Nephron progenitor cell (in vitro differentiated cells): Measurements from ENCODE around the gene CFAP126.
"Not testable (repeated sequence)": the region's sequence is repeated elsewhere in the genome, so short reads cannot be mapped to it uniquely, and the experiment has no call there.

Experiments
- DNase-seq: peaks from one replicate; pipeline ENCODE4 v3.0.0; 2021
- H3K27ac Mint-ChIP-seq: 2 replicates; pipeline ENCODE4 v1.8.0; 2021; ENCODE audit warnings: mild to moderate bottlenecking, moderate library complexity, mixed read lengths
- H3K27me3 Mint-ChIP-seq: 2 replicates; pipeline ENCODE4 v1.8.0; 2021; ENCODE audit warnings: mild to moderate bottlenecking, low read depth, mixed read lengths; ENCODE audit not compliant: poor library complexity
- H3K36me3 Mint-ChIP-seq: 2 replicates; pipeline ENCODE4 v1.8.0; 2021; ENCODE audit warnings: low read depth, mixed read lengths
- H3K4me1 Mint-ChIP-seq: 2 replicates; pipeline ENCODE4 v1.8.0; 2021; ENCODE audit warnings: mixed read lengths
- H3K4me3 Mint-ChIP-seq: 2 replicates; pipeline ENCODE4 v1.8.0; 2021; ENCODE audit warnings: mild to moderate bottlenecking, moderate library complexity, mixed read lengths
- H3K9me3 Mint-ChIP-seq: 2 replicates; pipeline ENCODE4 v1.8.0; 2021; ENCODE audit warnings: mild to moderate bottlenecking, moderate library complexity, mixed read lengths
- TF ChIP-seq, protein P1 (sequence below): fragments of 200-600 bp; sonication (generic); IDR thresholded peaks from 2 replicates; pipeline ENCODE4 v1.5.0; 2021; ENCODE audit warnings: antibody characterized with exemption

CFAP126 gene

DNA sequence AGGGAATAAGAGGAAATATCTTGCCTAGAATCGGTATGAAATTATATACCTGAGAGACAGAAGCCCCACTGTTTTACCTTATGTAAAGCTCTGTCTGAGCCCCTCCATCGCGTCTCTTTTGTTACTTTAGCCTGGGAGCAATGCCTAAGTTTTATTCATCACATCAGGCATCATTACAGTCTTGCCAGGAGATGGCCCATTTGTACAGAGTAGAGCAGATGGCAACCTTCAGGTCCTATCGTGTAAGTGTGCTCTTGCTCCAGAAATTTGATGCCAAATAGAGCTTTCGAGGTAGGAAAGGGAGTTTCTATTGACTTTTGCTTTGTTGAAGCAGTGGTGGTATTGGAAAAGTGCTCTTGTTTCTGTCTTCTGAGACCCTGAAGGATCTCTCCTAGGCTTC, 24.9 kb downstream of the CFAP126 start:
- no peak for DNase-seq
- Mint-ChIP-seq H3K27ac (no peak overlapping the region), H3K9me3 (no peaks in the 10 kb centered on the region), H3K27me3 (peaks cover 2% of the 10 kb centered on the region), H3K4me1 (no peaks in the 10 kb centered on the region), H3K36me3 (peaks cover 60% of the 10 kb centered on the region), H3K4me3 (no peak overlapping the region)
- TF ChIP-seq, protein P1, sequence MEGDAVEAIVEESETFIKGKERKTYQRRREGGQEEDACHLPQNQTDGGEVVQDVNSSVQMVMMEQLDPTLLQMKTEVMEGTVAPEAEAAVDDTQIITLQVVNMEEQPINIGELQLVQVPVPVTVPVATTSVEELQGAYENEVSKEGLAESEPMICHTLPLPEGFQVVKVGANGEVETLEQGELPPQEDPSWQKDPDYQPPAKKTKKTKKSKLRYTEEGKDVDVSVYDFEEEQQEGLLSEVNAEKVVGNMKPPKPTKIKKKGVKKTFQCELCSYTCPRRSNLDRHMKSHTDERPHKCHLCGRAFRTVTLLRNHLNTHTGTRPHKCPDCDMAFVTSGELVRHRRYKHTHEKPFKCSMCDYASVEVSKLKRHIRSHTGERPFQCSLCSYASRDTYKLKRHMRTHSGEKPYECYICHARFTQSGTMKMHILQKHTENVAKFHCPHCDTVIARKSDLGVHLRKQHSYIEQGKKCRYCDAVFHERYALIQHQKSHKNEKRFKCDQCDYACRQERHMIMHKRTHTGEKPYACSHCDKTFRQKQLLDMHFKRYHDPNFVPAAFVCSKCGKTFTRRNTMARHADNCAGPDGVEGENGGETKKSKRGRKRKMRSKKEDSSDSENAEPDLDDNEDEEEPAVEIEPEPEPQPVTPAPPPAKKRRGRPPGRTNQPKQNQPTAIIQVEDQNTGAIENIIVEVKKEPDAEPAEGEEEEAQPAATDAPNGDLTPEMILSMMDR = no peak

DNA sequence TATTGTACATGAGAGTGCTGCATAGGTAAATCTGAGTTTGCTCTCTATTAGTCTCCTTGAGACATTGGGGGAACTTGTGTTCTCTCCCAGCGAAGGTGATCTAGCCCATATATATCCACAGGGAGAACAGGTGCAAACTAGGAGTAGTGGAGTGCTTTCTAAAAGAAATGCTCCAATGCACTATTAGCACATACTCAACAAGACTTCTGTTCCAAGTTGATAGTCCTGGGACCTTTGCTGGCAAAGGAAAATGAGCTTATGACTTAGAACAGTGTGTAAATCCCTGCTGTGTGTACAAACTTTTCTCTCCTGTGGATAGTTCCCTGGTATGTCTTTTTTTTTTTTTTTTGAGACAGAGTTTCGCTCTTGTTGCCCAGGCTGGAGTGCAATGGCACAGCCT, 25.5 kb downstream of the CFAP126 start:
- TF ChIP-seq, protein P1 = no peak
- peaks cover 2% of the 10 kb centered on the region for H3K27me3 Mint-ChIP-seq
- H3K4me3 Mint-ChIP-seq = no peak overlapping the region
- H3K27ac Mint-ChIP-seq = no peak overlapping the region
- peaks cover 63% of the 10 kb centered on the region for H3K36me3 Mint-ChIP-seq
- DNase-seq = no peak
- no peaks in the 10 kb centered on the region for H3K9me3 Mint-ChIP-seq
- H3K4me1 Mint-ChIP-seq = no peaks in the 10 kb centered on the region

DNA sequence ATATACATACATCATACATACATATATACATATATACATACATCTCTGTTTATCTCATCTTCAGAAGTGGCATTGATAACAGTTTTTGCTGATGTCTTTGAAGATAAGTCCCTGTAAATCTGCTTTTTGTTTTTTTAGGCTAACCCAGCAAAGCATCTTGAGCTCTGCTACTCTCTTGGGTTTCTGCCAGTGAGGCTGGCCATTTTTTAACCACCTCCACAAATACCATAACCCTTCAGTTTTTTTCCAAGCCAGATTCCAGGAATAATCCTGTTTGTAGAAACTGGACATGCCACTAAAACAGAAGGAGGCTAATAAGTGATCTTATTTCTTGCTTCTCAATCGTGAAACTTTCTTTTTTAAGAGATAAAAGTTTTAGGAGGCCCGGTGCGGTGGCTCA, 31.9 kb downstream of the CFAP126 start:
- Mint-ChIP-seq H3K4me3 (no peak overlapping the region), H3K27ac (no peak overlapping the region), H3K9me3 (no peaks in the 10 kb centered on the region), H3K36me3 (peaks cover 68% of the 10 kb centered on the region), H3K4me1 (no peaks in the 10 kb centered on the region), H3K27me3 (peaks cover 2% of the 10 kb centered on the region)
- no peak for DNase-seq
- TF ChIP-seq, protein P1 = no peak

DNA sequence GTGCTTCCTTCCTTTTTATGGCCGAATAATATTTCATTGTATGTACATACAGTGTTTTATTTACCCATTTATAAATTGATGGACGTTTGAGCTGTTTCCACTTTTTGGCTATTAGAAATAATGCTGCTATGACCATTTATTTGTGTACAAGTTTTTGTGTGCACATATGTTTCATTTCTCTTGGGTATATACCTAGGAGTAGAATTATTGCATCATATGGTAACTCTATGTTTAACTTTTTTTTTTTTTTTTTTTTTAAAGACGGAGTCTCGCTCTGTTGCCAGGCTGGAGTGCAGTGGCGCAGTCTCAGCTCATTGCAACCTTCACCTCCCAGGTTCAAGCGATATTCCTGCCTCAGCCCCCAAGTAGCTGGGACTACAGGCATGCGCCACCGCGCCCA, 34.5 kb downstream of the CFAP126 start:
- Mint-ChIP-seq H3K36me3 (peaks cover 65% of the 10 kb centered on the region), H3K27me3 (peaks cover 3% of the 10 kb centered on the region), H3K9me3 (no peaks in the 10 kb centered on the region), H3K27ac (no peak overlapping the region), H3K4me1 (no peaks in the 10 kb centered on the region), H3K4me3 (no peak overlapping the region)
- TF ChIP-seq, protein P1 = no peak
- DNase-seq = no peak

DNA sequence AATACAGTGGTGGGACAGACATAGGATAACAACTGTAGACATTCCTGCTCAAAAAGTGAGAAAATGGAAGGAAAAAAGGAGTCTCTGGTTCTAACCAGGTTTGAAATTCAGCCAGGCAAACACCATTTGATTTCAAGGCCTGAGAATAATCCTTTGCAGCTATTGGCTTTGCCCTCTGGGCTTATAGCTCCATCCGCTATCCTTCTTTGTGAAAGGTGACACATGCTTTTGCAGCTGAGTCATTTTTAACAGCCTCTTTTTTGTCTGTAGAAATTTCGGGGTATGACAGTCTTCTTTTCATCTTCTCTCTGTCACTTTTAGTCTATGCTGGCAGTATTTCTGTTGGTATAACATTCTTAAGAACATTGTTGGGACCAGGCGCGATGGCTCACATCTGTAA, 37.3 kb downstream of the CFAP126 start:
- Mint-ChIP-seq H3K27ac (no peak overlapping the region), H3K9me3 (no peaks in the 10 kb centered on the region), H3K36me3 (peaks cover 71% of the 10 kb centered on the region), H3K4me1 (no peaks in the 10 kb centered on the region), H3K27me3 (peaks cover 3% of the 10 kb centered on the region), H3K4me3 (no peak overlapping the region)
- TF ChIP-seq, protein P1 = no peak
- DNase-seq = no peak

DNA sequence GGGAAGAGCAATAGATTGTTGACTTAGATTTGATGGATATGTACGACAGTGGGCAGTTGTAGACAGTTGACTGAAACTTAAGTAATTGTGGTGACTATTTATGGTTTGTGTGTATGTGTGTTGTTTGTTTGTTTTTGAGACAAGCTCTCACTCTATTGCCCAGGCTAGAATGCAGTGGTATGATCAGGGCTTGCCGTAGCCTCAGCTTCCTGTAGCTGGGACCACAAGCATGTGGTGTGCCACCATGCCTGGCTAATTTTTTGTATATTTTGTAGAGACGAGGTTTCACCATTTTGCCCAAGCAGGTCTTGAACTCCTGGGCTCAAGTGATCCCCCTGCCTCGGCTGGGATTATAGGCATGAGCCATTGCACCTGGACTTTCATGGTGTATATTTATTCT, 43.7 kb downstream of the CFAP126 start:
- peaks cover 39% of the 10 kb centered on the region for H3K36me3 Mint-ChIP-seq
- no peak for DNase-seq
- H3K4me3 Mint-ChIP-seq = no peak overlapping the region
- no peaks in the 10 kb centered on the region for H3K4me1 Mint-ChIP-seq
- H3K27ac Mint-ChIP-seq = no peak overlapping the region
- H3K9me3 Mint-ChIP-seq = no peaks in the 10 kb centered on the region
- no peaks in the 10 kb centered on the region for H3K27me3 Mint-ChIP-seq
- TF ChIP-seq, protein P1 = no peak

DNA sequence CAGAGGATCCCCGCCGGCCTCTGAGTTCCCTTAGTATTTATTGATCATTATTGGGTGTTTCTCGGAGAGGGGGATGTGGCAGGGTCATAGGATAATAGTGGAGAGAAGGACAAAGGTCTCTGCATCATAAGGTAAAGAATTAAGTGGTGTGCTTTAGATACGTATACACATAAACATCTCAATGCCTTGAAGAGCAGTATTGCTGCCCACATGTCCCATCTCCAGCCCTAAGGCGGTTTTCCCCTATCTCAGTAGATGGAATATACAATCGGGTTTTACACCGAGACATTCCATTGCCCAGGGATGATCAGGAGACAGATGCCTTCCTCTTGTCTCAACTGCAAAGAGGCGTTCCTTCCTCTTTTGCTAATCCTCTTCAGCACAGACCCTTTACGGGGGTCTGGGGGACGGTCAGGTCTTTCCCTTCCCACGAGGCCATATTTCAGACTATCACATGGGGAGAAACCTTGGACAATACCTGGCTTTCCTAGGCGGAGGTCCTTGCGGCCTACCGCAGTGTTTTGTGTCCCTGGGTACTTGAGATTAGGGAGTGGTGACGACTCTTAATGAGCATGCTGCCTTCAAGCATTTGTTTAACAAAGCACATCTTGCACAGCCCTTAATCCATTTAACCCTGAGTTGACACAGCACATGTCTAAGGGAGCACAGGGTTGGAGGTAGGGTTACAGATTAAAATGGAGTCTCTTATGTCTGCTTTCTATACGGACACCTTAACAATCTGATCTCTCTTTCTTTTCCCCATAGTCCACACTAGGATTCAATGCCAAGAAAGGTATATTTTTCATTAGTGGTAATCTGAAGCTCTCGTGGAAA, 51.6 kb downstream of the CFAP126 start:
- peak overlapping the region; percentile 36 for H3K27ac Mint-ChIP-seq
- H3K4me1 Mint-ChIP-seq = peaks cover 32% of the 10 kb centered on the region
- not testable (repeated sequence) for H3K36me3 Mint-ChIP-seq, DNase-seq, H3K9me3 Mint-ChIP-seq, H3K27me3 Mint-ChIP-seq
- peak overlapping the region; percentile 100 for H3K4me3 Mint-ChIP-seq
